A549 treated with ZK216348 at 1 μM for 4 hours (cell line): Measurements from ENCODE around the gene MINPP1. TPM values are rescaled to one million over a fixed set of nuclear protein-coding genes. Genes with fewer than 3 reads are reported as not detected.

Source experiments
- total RNA-seq: library from RNA; stranded (reverse); fragments of 200-300 nt; extraction: Qiagen RNA extraction; gene quantifications from 5 replicates; pipeline ENCODE4 v1.2.3, GENCODE V29; 2022; ENCODE audit warnings: low read depth

MINPP1 gene, protein sequence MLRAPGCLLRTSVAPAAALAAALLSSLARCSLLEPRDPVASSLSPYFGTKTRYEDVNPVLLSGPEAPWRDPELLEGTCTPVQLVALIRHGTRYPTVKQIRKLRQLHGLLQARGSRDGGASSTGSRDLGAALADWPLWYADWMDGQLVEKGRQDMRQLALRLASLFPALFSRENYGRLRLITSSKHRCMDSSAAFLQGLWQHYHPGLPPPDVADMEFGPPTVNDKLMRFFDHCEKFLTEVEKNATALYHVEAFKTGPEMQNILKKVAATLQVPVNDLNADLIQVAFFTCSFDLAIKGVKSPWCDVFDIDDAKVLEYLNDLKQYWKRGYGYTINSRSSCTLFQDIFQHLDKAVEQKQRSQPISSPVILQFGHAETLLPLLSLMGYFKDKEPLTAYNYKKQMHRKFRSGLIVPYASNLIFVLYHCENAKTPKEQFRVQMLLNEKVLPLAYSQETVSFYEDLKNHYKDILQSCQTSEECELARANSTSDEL
- 16.5 to 28.4 TPM (median 27.0 TPM) in 5 replicates for total RNA-seq

DNA sequence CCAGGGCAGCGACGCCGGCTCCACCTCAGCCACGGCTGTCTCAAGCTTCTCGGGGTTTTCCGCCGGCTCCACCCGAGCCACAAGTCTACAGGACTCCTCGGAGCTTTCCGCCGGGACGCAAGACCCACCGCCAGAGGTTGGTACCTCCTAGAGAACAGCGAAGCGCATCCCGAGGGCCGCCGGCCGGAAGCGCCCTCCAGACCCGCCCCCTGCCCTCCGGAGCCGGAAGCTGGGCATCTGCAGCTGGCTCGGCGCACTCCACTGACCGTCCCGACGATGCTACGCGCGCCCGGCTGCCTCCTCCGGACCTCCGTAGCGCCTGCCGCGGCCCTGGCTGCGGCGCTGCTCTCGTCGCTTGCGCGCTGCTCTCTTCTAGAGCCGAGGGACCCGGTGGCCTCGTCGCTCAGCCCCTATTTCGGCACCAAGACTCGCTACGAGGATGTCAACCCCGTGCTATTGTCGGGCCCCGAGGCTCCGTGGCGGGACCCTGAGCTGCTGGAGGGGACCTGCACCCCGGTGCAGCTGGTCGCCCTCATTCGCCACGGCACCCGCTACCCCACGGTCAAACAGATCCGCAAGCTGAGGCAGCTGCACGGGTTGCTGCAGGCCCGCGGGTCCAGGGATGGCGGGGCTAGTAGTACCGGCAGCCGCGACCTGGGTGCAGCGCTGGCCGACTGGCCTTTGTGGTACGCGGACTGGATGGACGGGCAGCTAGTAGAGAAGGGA lies at the start of gene MINPP1:
Gene MINPP1, plus strand, starts transcription at position 254 of the 726 bp plus-strand sequence. Its CDS starts 23 bp downstream, at position 277.

Other genes starting within 250 kb of the MINPP1 start
- 0.73 to 1.7 TPM (median 1.3 TPM) in 5 replicates for gene NUTM2D, start 147.1 kb upstream of the MINPP1 start, total RNA-seq
- 16.1 to 24.0 TPM (median 21.9 TPM) in 5 replicates for gene PAPSS2, start 155.0 kb downstream of the MINPP1 start, total RNA-seq